Measurements from ENCODE around the gene OR52K2.
"Not testable (repeated sequence)": the region's sequence is repeated elsewhere in the genome, so short reads cannot be mapped to it uniquely, and the experiment has no call there.

Gene OR52K2

DNA sequence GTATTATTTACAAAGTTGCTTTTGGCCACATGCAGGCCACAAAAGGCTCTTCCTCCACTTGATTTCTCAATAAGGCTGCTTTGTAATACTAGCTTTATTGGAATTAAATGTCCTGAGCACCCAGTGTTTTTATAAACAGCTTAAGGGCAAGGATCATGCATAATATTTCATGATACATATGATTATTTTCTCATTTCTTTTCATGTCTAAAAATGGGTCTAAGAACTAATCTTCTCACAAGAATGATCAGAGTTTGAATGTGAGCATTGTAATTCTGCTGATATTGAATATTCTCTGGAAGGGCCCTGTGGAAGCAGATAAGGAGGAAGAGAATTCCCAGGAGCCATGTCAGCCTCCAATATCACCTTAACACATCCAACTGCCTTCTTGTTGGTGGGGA lies at the start of gene OR52K2:
Gene OR52K2, plus strand, starts transcription at position 301 of the 400 bp plus-strand sequence. Its CDS starts 45 bp downstream, at position 346.
- DNase-seq: no peak

DNA sequence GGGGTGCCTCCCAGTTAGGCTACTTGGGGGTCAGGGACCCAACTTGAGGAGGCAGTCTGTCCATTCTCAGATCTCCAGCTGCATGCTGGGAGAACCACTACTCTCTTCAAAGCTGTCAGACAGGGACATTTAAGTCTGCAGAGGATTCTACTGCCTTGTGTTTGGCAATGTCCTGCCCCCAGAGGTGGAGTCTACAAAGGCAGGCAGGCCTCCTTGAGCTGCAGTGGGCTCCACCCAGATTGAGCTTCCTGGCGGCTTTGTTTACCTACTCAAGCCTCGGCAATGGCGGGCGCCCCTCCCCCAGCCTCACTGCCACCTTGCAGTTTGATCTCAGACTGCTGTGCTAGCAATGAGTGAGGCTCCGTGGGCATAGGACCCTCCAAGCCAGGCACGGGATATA lies 42.9 kb upstream of the OR52K2 start:
- DNase-seq: not testable (repeated sequence)

DNA sequence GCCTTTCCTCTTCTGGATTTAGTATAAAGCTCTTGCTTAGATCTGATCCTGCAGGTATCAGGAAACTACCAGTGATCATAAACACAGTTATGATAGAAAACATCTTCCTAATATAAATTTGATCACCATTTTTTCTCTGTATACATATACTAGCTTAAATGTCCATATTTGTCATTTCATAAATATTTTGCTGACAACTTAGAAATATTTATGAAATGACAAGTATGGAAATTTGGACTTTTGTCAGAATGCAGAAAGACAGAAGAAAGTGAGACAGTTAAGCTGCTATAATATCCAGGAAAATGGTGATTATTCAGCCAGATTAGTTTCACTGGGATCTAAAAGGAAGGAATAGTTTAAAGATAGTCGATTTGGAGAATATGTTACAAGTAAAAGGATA lies 32.8 kb upstream of the OR52K2 start:
- DNase-seq: no peak

DNA sequence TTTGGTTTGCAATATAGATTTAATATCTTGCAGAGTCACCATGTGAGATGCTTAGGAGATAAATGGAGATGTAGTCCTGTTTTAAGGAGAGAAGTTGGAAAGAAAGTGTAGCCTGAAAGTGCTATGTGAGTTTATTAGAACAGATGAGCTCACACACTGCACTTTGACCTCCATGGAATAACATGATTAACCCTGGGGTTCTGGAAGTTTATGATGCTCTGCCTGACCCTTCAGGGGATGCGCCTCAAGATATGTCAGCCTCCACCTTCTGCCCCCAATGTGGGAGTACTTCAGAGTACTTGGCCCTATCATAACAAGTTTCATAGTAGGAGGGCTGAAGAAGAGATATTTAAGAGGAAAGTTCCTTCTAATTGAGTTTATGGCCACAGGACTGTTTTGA lies 32.3 kb upstream of the OR52K2 start:
- no peak for DNase-seq

DNA sequence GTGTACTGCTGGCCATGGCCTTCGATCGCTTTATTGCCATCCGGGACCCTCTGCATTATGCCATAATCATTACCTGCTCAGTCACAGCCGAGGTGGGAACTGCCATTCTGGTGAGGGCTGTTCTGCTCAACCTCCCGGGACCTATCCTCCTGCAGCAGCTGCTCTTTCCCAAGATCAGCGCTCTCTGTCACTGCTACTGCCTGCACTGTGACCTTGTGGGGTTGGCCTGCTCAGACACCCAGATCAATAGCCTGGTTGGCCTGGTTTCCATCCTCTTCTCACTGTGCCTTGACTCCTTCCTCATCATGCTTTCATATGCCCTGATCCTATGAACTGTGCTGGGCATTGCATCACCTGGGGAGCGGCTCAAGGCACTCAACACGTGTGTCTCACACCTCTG lies 30.7 kb upstream of the OR52K2 start:
- no peak for DNase-seq

DNA sequence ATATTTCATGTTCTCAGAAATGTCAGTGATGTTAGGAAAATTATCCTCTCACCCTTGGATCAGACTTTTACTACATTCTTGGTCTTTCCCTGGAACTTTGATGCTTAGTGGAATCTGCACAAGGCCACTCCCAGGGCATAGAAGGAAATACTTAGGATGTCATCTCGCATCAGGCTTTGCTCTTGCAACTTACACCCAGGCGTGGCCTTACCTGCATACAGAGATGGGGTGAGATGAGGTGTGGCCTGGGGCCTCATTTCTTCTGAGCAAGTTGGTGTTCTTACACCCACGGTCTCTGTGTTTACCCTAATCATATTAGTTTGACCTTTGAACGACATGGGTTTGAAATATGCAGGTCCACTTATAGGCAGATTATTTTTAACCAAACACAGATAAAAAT lies 19.0 kb upstream of the OR52K2 start:
- no peak for DNase-seq

DNA sequence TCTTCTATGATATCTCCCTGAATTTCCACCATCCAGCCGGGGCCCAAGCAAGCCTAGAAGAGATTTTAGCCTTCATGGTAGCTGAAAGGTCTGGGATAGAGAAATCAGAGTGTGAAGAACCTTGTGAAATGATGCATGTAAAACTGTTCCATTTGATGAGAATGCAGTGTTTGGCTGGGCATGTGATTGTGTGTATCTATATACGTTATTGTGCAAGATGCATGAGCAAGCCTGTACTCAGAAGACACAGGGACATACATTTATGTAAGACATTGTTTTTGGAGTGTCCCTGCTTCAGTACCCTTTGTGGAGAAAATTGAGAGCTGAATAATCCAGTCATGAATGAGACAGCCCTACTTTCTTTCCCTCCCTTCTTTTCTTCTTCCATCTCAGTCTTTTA lies 15.2 kb upstream of the OR52K2 start:
- DNase-seq: no peak

DNA sequence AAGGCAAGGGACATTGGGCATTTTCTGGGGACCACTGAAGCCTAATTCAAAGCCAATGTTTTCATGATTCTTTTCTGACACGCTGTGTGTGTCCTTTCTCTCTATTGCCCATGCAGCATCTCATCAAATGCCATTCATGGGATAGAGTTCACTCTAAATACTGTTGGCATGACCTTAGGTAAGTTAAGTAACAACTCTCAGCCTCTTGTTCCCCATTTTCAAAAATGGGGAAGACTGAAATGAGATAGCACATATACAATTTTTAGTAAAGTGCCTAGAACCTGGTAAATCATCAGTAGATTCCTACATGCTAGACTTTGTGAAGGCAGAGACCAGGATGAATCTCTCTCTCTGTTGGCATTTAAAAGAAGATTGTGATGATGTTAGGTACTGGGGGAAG lies 12.7 kb upstream of the OR52K2 start:
- no peak for DNase-seq

DNA sequence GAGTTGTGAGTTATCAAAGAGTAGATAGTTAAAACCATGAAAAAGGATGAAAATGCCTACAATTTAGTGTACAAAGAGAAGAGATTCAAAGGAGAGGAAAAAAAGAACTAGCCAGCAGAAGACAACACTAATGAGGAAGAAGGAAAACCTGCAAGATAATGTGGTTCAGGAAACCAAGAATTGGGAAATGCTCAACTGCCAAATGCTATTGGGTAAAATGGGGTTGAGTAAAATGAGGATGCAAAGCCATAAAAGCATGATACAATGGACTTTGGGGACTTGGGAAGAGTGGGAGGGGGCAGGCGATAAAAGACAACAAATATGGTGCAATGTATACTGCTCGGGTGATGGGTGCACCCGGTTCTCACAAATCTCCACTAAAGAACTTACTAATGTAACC lies 7.6 kb upstream of the OR52K2 start:
- no peak for DNase-seq

DNA sequence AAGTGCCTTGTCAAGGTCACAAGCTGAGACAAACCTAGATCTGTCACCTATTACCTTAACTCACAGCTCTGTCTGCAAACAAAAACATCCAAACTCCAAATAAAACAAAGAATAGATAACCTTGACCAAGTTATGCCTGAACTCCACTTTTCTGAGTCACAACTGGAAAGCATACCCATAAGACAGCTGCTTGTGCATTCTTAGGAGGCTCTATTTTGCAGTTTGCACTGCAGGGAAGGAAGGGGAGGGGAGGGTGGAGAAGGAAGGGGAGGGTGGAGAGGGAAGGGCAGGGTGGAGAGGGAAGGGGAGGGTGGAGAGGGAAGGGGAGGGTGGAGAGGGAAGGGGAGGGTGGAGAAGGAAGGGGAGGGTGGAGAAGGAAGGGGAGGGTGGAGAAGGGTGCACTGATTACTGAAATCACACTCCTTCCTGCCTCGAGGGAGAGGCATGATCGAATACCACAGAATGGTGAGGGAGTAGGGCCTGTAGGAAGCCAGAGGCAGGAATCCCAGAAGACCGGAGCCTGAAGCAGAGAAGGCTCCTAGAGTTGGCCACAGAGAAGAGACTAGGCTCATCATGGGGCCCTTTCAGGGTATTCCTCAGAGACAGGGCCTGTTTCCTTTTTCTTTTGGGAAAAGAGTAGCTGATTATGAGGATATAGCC lies 5.7 kb upstream of the OR52K2 start:
- DNase-seq: no peak

DNA sequence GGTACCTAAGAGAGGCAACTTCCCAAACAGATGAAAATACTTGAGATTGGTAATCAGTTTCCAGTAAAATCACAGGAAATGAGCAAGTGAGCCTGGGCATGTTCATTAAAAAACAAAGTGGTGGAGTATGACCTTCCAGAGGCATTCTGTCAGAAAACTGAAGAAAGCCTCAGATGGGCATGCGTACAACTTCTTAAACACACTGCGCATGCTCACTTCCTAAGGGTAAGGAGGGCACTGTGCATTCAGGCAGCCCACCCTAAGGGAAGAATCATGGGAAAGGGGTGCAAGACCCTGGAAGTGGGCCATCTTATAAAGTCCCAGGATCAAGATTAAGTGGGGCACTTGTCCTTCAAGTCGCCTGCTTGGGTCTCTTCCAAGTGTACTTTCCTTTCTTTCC lies 4.0 kb downstream of the OR52K2 start:
- no peak for DNase-seq

DNA sequence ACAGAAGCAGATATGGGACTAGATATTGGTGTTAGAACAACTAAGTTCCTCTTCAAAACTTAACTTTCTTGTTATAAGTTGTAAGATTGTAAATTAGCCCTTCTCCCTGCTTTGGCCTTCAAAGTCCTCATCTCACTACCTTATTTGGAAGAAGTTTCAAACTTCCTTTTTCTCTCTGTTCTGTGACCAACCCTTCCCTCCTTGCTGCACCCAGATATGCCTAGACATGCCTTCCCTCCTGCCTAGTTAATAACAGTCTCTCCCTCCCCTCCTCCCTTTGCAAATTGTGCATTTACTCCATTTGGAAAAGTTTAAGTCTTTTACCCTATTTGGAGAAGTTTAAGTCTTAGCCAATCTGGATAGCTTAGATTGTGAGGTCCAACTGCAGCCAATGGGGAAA lies 4.9 kb downstream of the OR52K2 start:
- no peak for DNase-seq

DNA sequence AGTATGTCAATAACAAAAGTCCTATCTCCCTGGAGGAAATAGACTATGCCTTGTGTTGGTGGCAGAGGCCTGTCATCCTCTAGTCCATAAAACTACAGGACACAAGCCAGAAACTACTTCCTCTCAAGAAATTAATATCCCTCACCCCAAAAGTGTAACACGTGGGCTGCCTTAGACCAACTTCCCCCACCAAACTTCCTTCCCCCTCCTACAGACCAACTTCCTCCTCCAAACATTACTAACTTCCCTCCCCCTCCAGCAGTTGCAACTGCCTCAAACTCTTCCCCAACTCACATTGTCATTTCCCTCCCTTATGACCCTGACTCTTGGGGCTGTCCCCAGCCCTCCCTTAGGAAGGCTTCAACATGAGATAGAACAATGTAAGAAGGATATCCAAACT lies 6.3 kb downstream of the OR52K2 start:
- no peak for DNase-seq

DNA sequence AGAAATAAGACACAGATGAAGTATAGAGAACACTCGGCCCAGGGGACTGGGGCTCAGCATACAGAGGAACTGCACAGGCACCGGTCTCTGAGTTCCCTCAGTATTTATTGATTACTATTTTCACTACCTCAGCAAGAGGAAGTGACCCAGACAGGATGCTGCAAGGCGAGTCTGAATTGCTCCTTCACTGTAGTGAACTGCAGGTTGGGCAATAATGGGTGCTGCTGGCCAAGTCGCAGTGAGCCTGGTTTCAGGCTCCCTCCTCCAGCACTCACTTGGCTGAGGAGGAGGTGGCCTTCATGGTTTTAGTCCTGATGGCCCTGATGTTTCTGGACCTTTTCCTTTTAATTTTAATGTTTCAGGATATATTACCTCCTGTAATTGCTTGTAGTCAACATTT lies 10.4 kb downstream of the OR52K2 start:
- DNase-seq: no peak

DNA sequence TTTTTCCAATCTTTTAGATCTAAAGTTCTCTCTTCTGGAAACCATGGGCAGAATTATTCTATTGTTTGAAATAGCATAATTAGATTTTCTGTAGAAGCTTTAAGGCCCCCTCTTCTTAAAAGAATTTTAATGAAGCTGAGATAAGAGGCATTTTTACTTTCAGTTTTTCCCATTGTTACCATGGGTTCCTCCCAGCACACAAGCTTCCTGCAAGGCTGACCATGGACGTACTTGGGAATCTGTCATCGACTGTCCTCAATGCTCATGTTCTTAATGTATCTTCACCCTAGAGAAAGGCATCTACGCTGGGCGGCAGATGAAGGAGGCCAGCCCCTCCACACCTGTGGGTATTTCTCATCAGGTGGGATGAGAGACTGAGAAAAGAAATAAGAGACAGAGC lies 11.1 kb downstream of the OR52K2 start:
- DNase-seq: no peak

DNA sequence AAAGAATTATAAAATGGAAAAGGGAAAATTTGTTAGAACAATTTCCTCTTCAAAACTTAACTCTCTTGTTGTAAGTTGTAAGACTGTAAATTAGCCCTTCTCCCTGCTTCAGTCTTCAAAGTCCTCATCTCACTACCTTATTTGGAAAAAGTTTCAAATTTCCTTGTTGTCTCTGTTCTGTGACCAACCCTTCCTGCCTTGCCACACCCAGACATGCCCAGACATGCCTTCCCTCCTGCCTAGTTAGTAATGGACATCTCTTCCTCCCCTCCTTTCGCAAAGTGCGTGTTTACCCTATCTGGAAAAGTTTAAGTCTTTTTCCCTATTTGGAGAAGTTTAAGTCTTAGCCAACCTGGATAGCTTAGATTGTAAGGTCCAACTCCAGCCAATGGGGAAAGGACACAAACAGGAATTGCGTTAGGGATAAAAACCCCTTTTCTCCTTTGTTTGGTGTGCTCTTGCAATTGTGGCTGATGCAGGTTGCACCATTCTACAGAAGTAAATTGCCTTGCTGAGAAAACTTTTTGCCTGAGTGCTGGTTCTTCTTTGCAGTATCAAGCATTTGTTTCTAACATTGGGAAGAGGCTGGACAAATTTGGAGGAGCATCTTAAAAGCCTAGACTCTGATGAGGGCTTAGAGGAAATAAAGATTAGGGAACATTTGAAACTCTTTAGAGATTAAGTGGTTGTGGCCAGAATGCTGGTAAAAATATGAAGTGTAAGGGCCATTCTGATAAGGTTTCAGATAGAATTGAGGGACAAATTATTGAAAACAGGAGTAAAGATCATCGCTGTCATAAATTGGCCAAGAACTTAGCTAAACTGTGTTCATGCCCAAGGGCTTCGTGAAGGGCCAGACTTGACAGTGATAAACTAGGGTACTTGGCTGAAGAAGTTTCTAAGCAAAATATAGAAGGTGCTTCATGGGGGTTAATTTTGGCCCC lies 15.4 kb downstream of the OR52K2 start:
- DNase-seq: no peak

DNA sequence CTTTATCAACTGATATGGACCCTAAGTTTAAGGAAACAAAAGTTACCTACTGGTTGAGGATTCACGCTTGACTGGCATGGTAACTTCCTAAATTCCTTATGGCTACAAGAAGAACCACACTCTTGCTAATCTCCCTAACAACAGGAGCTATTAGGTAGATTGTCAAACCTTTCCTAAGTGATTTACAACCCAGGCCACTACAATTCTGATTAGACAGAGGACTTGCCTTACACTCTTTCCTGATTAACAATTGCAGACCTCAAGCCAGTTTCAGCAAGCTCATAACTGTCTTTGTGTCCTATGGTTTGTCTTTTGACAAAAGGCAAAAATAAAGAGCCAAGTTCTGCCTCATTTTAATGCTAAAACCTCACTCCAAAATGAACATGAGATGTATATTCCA lies 16.3 kb downstream of the OR52K2 start:
- no peak for DNase-seq

DNA sequence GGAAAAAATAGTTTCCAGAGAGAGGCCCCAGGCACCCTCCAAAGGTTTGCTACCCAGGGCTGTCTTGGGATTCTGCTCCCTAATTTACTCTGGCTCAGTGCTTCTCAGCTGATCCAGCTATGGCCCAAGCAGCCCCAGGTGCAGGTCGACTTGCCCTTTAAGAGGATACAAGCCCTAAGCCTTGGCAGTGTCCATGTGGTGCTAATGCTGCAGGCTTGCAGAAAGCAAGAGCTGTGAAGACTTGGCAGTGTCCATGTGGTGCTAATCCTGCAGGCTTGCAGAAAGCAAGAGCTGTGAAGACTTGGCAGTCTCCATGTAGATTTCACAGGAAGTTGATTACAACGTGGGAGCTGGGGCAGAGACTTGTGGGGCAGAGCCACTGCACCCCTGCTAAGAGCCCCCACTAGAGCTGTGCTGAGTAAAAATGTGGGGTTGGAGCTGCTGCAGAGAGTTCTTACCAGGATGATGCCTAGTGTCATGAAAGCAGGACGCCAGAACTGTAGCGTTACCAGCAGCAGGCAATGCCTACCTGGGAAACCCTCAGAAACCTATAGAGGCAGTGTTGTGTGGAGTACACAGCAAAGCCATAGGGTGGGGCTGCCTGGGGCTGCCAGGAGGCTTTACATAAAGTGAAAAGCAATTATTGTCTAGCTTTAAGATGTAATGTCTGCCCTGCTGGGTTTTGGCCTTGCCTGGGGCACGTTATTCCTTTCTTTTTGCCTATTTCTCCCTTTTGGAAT lies 17.2 kb downstream of the OR52K2 start:
- DNase-seq: peak; percentile 3

DNA sequence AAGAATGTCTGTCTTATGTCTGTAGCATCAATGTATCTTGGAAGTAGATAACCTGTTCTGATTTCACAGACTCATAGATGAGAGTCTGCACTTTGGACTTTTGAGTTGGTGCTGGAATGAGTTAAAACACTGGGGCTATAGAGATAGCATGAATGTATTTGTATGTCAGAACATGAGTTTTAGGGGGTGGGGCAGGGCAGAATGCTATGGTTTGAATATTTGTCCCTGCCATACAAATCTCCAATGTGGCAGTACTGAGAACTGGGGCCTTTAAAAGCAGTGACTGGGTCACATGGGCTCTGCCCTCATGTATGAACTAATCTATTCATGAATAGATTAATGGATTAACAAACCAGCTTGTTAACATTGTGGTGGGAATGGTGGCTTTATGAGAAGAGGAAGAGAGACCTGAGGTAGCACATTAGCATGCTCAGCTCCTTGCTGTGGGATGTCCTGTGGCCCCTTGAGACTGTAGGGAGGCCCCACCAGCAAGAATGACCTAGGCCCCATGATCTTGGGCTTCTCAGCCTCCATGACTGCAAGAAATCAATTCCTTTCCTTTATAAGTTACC lies 17.9 kb downstream of the OR52K2 start:
- DNase-seq: no peak

DNA sequence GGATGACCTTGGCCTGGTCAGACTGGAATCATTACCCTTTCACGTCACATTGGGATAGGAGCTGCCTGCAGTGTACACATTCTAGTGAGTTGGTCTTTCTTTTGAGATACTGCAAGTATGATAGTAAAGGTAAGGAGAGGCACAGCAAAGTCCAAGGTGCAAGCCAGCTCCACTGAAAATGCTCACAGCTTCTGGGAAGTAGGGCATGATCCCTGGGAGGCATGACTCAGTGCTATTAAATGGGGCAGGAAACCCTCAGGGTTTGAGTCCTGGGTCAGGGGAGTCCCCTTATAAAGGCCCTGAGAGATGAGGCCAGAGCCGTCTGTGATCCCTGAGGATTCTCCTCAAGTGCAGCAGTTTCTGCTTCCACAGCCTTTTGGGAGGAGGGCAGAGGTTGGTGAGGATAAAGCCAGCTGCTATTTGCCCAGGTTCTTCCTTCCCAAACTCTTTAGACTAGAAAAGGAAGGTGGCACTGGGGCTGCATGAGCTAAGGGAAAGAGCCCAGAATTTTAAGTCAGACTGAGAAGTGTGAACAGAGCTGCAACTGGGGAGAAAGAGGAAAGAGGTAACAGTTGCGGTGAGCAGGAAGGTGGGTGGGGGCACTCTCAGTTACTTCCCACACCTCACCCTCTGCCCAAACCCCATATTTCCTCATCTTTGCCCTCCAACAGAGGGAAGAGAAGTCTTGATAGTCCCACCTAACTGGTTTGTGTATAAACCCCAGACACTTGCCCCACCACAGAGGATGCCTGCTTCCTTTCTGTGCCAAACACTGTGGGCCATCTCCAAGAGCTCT lies 18.9 kb downstream of the OR52K2 start:
- no peak for DNase-seq

DNA sequence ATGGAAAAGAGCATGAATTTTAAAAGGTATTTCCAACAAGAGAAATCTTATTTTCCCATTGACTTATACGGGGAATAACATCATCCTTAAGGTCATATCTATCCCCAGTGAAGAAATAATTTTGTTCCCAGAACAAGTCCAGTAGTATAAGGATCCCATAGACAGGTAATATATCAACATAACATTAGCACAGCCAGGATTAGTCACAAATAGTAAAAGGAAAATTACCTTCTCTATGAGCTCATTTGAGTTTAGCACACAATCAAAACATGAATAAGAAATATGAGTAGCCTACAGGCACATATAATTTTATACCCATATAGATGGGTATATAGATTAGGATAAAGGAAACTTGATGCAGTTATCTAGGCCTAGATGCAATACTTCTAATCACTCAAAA lies 30.5 kb downstream of the OR52K2 start:
- DNase-seq: no peak

DNA sequence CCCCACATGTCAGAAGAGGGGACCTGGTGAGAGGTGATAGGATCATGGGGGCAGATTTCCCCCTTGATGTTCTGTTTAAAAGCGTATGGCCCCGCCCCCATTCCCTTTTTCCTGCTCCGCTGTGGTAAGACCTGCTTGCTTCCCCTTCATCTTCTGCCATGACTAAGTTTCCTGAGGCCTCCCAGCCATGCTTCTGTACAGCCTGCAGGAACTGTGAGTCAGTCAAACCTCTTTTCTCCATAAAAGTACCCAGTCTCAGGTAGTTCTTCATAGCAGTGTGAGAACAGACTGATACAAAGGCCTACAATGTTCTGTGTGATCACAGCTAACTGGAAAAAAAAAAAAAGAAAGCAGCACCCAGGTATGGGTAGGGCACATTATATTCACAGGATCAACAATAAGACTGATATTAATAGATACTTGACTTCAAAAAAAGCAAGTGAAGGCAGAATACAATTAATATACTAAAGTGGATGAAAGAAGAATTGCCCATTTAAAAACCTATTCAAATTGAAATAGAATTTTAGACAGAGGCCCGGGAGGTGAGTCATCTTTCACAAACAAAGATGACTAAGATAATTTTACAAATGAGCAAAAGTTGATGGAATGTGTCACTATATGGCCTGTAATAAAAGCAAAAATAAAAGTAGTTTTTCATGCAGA lies 31.6 kb downstream of the OR52K2 start:
- no peak for DNase-seq

Data from NCI-H82 (cell line).